Natural killer cell (primary cell): ENCODE data around the gene BTBD9. TPM values are rescaled to one million over a fixed set of nuclear protein-coding genes. Genes with fewer than 3 reads are reported as not detected.

ENCODE experiments used
- ATAC-seq, 3 donors: fragments of 150-1000 bp in 2 of 3; fragments of 200-7000 bp in 1 of 3; cut with Tn5 transposase; 1 replicate in 1 of 3; 2 replicates in 2 of 3; pipeline ENCODE4 v1.10.0; 2021; ENCODE audit warnings: mild to moderate bottlenecking in 2 of 3, moderate library complexity in 2 of 3
- DNase-seq, 2 donors: peaks; one replicate each; pipeline versions ENCODE4 v3.0.0 to v3.0.0-alpha.2; 2013 to 2021; ENCODE audit warnings: mixed read lengths in 1 of 2
- H3K27ac ChIP-seq: one replicate; pipeline ENCODE4 v1.5.1; 2013; ENCODE audit warnings: mild to moderate bottlenecking, low read length
- H3K27me3 ChIP-seq: one replicate; pipeline ENCODE4 v1.6.1; 2013; ENCODE audit warnings: low read length; ENCODE audit not compliant: control insufficient read depth, insufficient read depth
- H3K36me3 ChIP-seq: one replicate; pipeline ENCODE4 v1.6.1; 2013; ENCODE audit warnings: low read length; ENCODE audit not compliant: control insufficient read depth, insufficient read depth
- H3K4me1 ChIP-seq: one replicate; pipeline ENCODE4 v1.6.1; 2013; ENCODE audit warnings: low read length; ENCODE audit not compliant: control insufficient read depth, insufficient read depth
- H3K4me3 ChIP-seq: one replicate; pipeline ENCODE4 v1.5.1; 2013; ENCODE audit warnings: low read length
- H3K9me3 ChIP-seq: one replicate; pipeline ENCODE4 v1.6.1; 2013; ENCODE audit warnings: low read length; ENCODE audit not compliant: control insufficient read depth, insufficient read depth
- H3K27ac Mint-ChIP-seq, 2 donors: one replicate each; pipeline ENCODE4 v1.8.0; 2022; ENCODE audit warnings: mild to moderate bottlenecking in 2 of 2, mixed read lengths in 2 of 2, moderate library complexity in 1 of 2
- H3K27me3 Mint-ChIP-seq, 2 donors: one replicate each; pipeline ENCODE4 v1.8.0; 2022; ENCODE audit warnings: low read depth in 2 of 2, mixed read lengths in 2 of 2
- H3K36me3 Mint-ChIP-seq: one replicate; pipeline ENCODE4 v1.8.0; 2022; ENCODE audit warnings: mixed read lengths
- H3K4me1 Mint-ChIP-seq, 2 donors: one replicate each; pipeline ENCODE4 v1.8.0; 2022; ENCODE audit warnings: mixed read lengths in 2 of 2
- H3K4me3 Mint-ChIP-seq: one replicate; pipeline ENCODE4 v1.8.0; 2022; ENCODE audit warnings: mild to moderate bottlenecking, moderate library complexity, mixed read lengths
- H3K9me3 Mint-ChIP-seq, 2 donors: one replicate each; pipeline ENCODE4 v1.8.0; 2022; ENCODE audit warnings: mixed read lengths in 2 of 2
- WGBS: methylation state at CpG from one replicate; pipeline ENCODE4 v1.1.7; 2013; ENCODE audit warnings: missing lambda C conversion rate; ENCODE audit not compliant: insufficient coverage; 5-methylcytosine and 5-hydroxymethylcytosine counted together
- intact Hi-C: fragments of 100-400 bp; cut with micrococcal nuclease; formaldehyde crosslinking; loops from one replicate; pipeline ENCODE4 v1.14.2; 2022
- total RNA-seq, 4 donors: library from RNA; stranded (reverse); fragments of 120-200 nt in 1 of 4; gene quantifications; one replicate each; pipeline versions ENCODE4 v1.2.3 to v1.2.4, GENCODE V29; 2013 to 2022
- TF ChIP-seq, protein P1 (sequence below): fragments of 200-600 bp; IDR thresholded peaks from one replicate; pipeline ENCODE4 v1.8.0; 2022; ENCODE audit warnings: antibody characterized with exemption

The BTBD9 gene
- total RNA-seq, 3 donors from 2014 or later (not counting 1 experiment from before 2014, with no cell fraction given), result 51.6 to 70.3 (median 54.3) TPM

DNA sequence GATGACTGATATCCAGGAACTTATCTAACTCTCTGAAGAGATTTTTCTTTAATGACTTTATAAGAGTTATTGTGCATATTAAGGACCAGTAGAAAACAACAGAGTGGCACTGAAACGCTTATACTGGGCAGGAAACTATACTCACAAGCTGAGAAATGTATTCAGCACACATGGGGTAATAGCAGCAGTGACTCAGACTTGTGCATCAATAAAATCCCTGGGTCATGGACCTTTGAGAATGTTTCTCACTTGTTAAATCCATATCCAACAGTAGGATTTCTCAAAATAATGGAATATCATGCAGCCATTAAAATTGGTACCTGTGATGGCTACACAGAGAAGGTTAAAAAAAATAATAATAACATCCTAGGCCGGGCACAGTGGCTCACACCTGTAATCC lies 219.5 kb downstream of the BTBD9 start:
- no peaks in the 10 kb centered on the region for H3K4me1 ChIP-seq

DNA sequence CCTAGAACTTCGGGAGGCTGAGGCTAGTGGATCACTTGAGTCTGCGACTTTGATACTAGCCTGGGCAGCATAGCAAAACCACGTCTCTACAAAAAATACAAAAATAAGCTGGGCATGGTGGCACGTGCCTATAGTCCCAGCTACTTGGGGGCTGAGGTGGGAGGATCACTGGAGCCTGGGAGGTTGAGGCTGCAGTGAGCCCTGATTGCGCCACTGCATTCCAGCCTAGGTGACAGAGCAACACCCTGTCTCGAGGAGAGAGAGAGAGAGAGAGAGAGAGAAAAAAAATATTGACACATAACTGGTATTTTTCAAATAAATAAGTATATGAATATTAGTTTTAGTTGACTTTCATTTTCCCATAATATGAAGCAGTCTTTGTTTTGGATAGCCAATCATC lies 222.2 kb downstream of the BTBD9 start:
- no peaks in the 10 kb centered on the region for H3K9me3 ChIP-seq
- Mint-ChIP-seq H3K4me1 (no peaks in the 10 kb centered on the region), H3K9me3 (no peaks in the 10 kb centered on the region), H3K36me3 (no peaks in the 10 kb centered on the region), H3K27me3 (no peaks in the 10 kb centered on the region), H3K4me3 (no peak overlapping the region), H3K27ac (no peak overlapping the region)
- no peak overlapping the region for H3K27ac ChIP-seq
- ATAC-seq, result no peak
- over 99% methylated on average over 5 of the region's 6 CpGs for WGBS
- H3K4me1 ChIP-seq, result no peaks in the 10 kb centered on the region
- no peaks in the 10 kb centered on the region for H3K36me3 ChIP-seq
- no peaks in the 10 kb centered on the region for H3K27me3 ChIP-seq
- no peak overlapping the region for H3K4me3 ChIP-seq
- DNase-seq, result no peak
- intact Hi-C loops, result no loop called here
- TF ChIP-seq, protein P1, sequence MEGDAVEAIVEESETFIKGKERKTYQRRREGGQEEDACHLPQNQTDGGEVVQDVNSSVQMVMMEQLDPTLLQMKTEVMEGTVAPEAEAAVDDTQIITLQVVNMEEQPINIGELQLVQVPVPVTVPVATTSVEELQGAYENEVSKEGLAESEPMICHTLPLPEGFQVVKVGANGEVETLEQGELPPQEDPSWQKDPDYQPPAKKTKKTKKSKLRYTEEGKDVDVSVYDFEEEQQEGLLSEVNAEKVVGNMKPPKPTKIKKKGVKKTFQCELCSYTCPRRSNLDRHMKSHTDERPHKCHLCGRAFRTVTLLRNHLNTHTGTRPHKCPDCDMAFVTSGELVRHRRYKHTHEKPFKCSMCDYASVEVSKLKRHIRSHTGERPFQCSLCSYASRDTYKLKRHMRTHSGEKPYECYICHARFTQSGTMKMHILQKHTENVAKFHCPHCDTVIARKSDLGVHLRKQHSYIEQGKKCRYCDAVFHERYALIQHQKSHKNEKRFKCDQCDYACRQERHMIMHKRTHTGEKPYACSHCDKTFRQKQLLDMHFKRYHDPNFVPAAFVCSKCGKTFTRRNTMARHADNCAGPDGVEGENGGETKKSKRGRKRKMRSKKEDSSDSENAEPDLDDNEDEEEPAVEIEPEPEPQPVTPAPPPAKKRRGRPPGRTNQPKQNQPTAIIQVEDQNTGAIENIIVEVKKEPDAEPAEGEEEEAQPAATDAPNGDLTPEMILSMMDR, result no peak

More for the DNA sequence above, 219.5 kb downstream of the BTBD9 start:
- no peaks in the 10 kb centered on the region for H3K27me3 Mint-ChIP-seq
- H3K27ac Mint-ChIP-seq, result no peak overlapping the region
- H3K4me1 Mint-ChIP-seq, result no peaks in the 10 kb centered on the region
- Histone ChIP-seq H3K27me3 (no peaks in the 10 kb centered on the region), H3K4me3 (no peak overlapping the region), H3K9me3 (no peaks in the 10 kb centered on the region), H3K36me3 (no peaks in the 10 kb centered on the region), H3K27ac (no peak overlapping the region)
- H3K4me3 Mint-ChIP-seq, result no peak overlapping the region
- no peaks in the 10 kb centered on the region for H3K36me3 Mint-ChIP-seq
- no peaks in the 10 kb centered on the region for H3K9me3 Mint-ChIP-seq
- intact Hi-C loops, result no loop called here
- 98% methylated on average over 2 of the region's 2 CpGs for WGBS
- ATAC-seq (no peak), DNase-seq (no peak)
- TF ChIP-seq, protein P1, result no peak

DNA sequence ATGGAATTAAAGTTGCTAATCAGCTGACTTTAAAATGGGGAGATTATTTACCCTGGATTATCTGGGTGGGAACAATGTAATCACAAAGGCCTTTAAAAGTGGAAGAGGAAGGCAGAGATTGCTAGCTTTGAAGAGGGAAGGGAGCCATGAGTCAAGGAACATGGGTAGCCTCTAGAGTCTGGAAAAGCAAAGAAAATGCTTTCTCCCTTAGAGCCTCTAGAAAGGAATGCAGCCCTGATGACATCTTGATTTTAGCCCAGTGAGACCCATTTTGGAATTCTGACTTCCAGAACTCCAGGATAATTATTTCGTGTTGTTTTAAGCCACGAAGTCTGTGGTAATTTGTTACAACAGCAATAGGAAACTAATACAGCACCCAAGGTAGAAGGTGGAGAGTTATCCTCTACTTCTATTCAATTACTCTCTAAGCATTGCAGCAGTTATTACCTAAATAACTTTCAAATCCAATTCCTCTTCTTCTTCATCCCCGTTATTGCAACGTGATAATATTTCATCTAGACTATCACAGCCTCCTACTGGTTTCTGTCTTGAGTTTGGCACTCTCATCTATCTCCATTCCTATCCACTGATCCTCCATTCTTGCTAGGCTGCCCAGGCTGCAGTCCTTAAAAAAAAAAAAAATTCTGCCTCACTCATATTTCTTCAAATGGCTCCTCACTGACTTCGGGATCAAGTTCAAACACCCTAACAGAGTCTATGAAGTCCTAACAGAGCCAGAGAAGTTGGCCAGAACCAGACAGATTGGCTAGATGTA lies 224.3 kb downstream of the BTBD9 start:
- Histone ChIP-seq H3K27ac (no peak overlapping the region), H3K9me3 (no peaks in the 10 kb centered on the region), H3K36me3 (no peaks in the 10 kb centered on the region), H3K4me1 (no peaks in the 10 kb centered on the region), H3K4me3 (no peak overlapping the region), H3K27me3 (no peaks in the 10 kb centered on the region)
- intact Hi-C loops, result no loop called here
- Mint-ChIP-seq H3K27ac (no peak overlapping the region), H3K4me3 (no peak overlapping the region), H3K27me3 (no peaks in the 10 kb centered on the region), H3K9me3 (no peaks in the 10 kb centered on the region), H3K36me3 (no peaks in the 10 kb centered on the region), H3K4me1 (no peaks in the 10 kb centered on the region)
- DNase-seq (no peak), ATAC-seq (no peak)
- 95% methylated on average over 4 of the region's 5 CpGs for WGBS
- TF ChIP-seq, protein P1, result no peak
